Mesodermal cell (in vitro differentiated cells): Measurements from ENCODE around the gene MPP1.
"Not testable (repeated sequence)": the region's sequence is repeated elsewhere in the genome, so short reads cannot be mapped to it uniquely, and the experiment has no call there.

Experiments
- H3K27ac ChIP-seq: 2 replicates; pipeline ENCODE4 v1.7.0; 2013; ENCODE audit warnings: mild to moderate bottlenecking, low read depth, low read length, moderate library complexity; ENCODE audit not compliant: severe bottlenecking
- H3K36me3 ChIP-seq: 2 replicates; pipeline ENCODE4 v1.7.1; 2013; ENCODE audit warnings: mild to moderate bottlenecking, low read length, moderate library complexity; ENCODE audit not compliant: control insufficient read depth, insufficient read depth
- H3K4me1 ChIP-seq: one replicate; pipeline ENCODE4 v1.7.1; 2013; ENCODE audit warnings: mild to moderate bottlenecking, low read length; ENCODE audit not compliant: insufficient read depth, control insufficient read depth, poor library complexity, severe bottlenecking
- H3K4me3 ChIP-seq: 2 replicates; pipeline ENCODE4 v1.7.0; 2013; ENCODE audit warnings: low read length, control low read depth, mild to moderate bottlenecking; ENCODE audit not compliant: insufficient read depth, poor library complexity, severe bottlenecking; ENCODE audit errors: extremely low read depth
- H3K9me3 ChIP-seq: 2 replicates; pipeline ENCODE4 v1.7.1; 2013; ENCODE audit warnings: mild to moderate bottlenecking, low read length, moderate library complexity; ENCODE audit not compliant: control insufficient read depth
- WGBS, 2 experiments: methylation state at CpG; one replicate each; pipeline ENCODE4 v1.1.5; 2013; ENCODE audit warnings: missing lambda C conversion rate in 2 of 2; ENCODE audit not compliant: insufficient coverage in 2 of 2; 5-methylcytosine and 5-hydroxymethylcytosine counted together

Gene MPP1

GRCh38 chrX:154825586-154825985 lies 20.3 kb upstream of the MPP1 start:
- no CpG with 5 or more reads among the region's 3 CpGs for WGBS, 2 experiments
- not testable (repeated sequence) for H3K36me3 ChIP-seq, H3K9me3 ChIP-seq, H3K4me1 ChIP-seq, H3K4me3 ChIP-seq, H3K27ac ChIP-seq

DNA sequence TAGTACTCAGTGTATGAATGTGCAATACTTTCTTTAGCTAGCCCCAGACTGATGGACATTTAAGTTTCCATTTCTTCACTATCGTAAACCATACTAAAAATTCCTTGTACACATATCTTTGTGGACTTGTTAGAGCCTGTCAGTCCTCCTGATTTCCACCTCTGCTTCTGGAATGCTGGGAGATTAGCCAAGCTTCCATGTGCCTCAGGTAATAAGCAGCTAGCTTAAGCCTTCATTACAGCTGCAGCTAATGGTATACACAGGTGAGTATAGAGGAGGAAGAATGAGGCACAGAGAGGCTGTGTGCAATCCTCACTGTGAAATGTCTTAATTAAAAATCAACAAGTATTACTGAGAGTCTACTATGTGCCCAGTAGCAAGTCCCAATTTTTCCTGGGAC lies 19.4 kb upstream of the MPP1 start:
- Histone ChIP-seq H3K4me1 (no peaks in the 10 kb centered on the region), H3K36me3 (no peaks in the 10 kb centered on the region), H3K27ac (no peak overlapping the region), H3K9me3 (no peaks in the 10 kb centered on the region), H3K4me3 (no peak overlapping the region)
- WGBS, 2 experiments = no CpG with 5 or more reads among the region's 1 CpG

DNA sequence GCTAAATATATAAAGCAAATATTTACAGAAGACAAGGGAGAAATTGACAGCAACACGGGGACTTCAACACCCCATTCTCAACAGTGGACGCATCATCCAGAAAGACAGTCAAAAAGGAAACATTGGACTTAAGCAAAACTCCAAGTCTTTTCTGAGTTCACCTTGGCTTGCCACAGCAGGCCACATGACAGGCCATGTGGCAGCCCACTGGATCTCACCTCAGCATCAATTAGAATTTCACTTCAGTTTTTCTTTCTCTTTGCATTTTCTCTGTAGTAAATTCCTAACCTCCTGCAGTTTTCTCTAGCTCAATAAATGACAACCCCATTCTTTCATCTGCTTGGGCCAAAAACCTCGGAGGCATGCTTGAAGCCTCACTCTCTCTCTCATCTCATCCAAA lies 16.7 kb upstream of the MPP1 start:
- Histone ChIP-seq H3K9me3 (no peaks in the 10 kb centered on the region), H3K27ac (no peak overlapping the region), H3K4me1 (no peaks in the 10 kb centered on the region), H3K36me3 (no peaks in the 10 kb centered on the region), H3K4me3 (no peak overlapping the region)
- 79 to 80% methylated on average over 1 to 2 of the region's 3 CpGs for WGBS, 2 experiments

DNA sequence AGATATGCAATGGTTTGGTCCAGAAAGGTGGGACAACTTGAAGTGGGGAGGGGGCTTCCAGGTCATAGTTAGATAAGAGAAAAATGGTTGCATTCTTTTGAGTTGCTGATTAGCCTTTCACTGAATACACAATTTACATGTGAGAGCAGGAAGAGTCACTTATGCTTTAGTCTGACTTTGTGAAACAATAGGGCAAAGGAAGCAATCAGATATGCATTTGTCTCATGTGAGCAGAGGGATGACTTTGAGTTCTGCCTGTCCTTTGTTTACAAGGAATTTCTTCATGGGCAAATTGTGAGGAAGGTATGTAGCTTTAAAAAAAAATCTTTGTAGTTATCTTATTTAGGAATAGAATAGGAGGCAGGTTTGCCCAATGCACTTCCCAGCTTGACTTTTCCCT lies 16.2 kb upstream of the MPP1 start:
- H3K4me3 ChIP-seq = no peak overlapping the region
- H3K9me3 ChIP-seq = no peaks in the 10 kb centered on the region
- no peak overlapping the region for H3K27ac ChIP-seq
- no peaks in the 10 kb centered on the region for H3K36me3 ChIP-seq
- no peaks in the 10 kb centered on the region for H3K4me1 ChIP-seq

DNA sequence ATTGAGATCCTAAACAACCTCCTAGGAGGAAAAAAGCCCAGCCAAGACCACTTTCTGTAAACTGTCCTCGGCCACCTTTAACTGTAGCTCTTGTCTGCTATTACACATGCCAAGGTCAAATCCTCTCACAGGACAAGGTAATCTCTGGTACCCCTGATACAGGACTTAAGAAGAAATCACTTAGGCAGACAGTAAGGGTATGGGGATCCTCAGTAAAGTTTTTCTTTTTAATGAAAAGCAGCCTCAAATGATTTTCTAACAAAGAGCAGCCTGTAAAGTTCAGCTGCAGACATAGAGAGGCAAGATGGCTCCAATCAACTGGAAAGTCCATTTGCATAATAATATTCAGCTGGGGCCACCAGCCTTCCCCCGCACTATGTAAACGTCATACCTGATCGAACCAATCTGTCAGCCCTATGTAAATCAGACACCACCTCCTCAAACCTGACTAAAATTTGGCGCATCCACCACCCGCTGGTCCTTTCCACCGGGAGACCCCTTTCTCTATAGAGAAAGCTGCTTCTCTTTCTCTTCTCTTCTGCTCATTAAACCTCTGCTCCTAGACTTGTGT lies 14.6 kb upstream of the MPP1 start:
- WGBS, 2 experiments = 65 to 70% methylated on average over 2 to 5 of the region's 7 CpGs
- H3K4me3 ChIP-seq = no peak overlapping the region
- no peaks in the 10 kb centered on the region for H3K36me3 ChIP-seq
- no peak overlapping the region for H3K27ac ChIP-seq
- H3K9me3 ChIP-seq = no peaks in the 10 kb centered on the region
- H3K4me1 ChIP-seq = no peaks in the 10 kb centered on the region

DNA sequence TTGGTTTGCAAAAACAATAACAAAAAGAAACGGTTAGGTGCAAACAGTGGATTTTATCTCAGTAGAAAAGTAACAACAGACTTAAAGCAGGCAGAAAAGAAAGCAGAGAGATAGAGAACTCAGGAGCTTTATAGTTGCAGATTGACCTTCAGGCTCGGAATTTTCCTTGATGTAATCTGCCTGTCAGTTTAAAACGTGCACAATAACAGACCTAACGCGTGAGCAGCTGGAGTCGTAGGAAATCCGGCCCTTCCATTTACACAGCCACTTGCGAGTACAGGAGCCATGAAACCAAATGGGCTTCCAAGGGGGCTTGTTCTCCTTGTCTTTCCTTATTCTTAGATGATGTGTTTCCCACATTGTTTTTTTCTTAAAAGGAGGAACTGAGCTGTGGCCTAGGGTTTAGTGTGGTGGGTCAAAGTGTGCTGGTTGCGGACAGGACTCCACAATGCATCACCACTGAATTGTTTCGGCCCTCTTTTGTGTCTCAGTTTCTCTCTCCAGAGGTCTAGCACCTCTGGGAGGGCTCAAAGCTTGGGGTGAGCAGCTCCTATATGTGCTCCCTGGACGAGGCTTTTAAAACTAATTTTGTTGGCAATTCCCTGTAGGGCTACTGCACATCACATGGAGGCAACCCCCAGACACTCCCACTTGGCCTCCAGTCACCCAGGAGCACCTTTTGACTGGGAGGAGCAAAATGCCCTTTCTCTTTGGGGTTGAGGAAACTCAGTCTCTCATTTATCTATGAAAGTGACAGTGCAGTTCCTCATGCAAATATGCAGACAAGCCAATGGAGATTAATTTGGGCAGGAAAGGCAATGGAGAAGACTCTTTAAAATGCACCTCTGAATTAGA lies 13.9 kb upstream of the MPP1 start:
- Histone ChIP-seq H3K27ac (no peak overlapping the region), H3K36me3 (no peaks in the 10 kb centered on the region), H3K4me1 (no peaks in the 10 kb centered on the region), H3K9me3 (no peaks in the 10 kb centered on the region), H3K4me3 (no peak overlapping the region)
- WGBS, 2 experiments = 92 to 96% methylated on average over 5 to 7 of the region's 11 CpGs

DNA sequence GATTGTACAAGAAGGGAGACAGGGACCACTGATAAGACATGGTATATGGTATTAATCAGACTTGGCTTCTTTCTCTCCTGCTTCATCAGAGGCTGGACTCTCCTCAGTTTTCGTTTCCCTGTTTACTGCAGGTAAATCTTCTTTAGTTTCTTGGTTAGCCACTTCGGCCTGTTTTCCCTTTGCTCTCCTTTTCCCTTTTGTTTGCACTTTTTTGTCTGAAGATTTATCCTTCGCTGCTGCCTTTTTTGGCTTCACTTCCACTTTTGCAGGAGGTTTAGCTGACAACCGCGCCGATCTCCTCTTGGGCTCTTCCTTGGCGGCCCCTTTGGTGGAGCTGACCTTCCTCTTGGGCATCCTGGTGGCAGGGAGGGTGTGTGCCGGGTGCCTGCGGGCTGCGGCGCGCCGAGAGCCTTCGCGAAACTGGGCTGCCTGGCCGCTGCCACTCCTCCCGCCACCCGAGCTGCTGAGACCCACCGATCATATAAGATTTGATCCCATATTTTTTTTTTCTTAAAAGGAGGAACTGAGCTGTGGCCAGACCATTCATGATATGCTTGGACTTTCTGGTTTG lies 11.8 kb upstream of the MPP1 start:
- H3K27ac ChIP-seq, H3K4me3 ChIP-seq, H3K36me3 ChIP-seq, H3K9me3 ChIP-seq, H3K4me1 ChIP-seq: not testable (repeated sequence)
- WGBS, 2 experiments = 95 to 96% methylated on average over 4 to 13 of the region's 19 CpGs

GRCh38 chrX:154816326-154816898 lies 11.1 kb upstream of the MPP1 start:
- not testable (repeated sequence) for H3K9me3 ChIP-seq, H3K4me1 ChIP-seq, H3K4me3 ChIP-seq, H3K36me3 ChIP-seq, H3K27ac ChIP-seq
- WGBS, 2 experiments = 100% methylated on average over 1 of the region's 4 CpGs; no CpG with 5 or more reads in 1 of the 2 experiments

DNA sequence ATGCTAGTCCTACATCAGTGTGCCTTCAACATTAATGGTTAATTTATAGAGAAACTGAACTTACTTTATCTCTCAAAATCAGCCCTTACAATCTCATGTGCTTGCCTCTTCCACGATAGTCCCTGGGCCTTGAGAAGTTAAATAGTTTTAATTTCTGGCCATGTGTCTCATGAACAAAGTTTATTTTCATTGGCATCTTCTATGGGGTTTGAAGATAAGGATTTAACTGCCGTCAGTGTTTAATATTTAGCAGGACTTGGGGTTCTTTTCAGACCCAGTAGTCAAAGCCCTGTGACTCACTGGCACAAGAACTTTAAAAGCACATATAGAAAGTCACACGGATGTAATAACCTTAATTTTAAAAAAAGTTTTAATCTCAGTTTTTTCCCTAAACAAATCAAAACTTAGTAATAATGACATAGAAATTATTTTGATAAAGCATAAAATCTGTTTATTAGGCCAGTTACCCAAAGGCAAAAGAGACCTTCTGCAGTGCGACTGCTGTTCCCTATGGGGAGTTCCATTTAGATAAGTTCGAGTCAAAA lies 10.1 kb upstream of the MPP1 start:
- H3K9me3 ChIP-seq = no peaks in the 10 kb centered on the region
- no peaks in the 10 kb centered on the region for H3K4me1 ChIP-seq
- no peak overlapping the region for H3K4me3 ChIP-seq
- H3K36me3 ChIP-seq = no peaks in the 10 kb centered on the region
- H3K27ac ChIP-seq = no peak overlapping the region
- WGBS, 2 experiments = no CpG with 5 or more reads among the region's 5 CpGs

GRCh38 chrX:154813801-154814200 lies 8.5 kb upstream of the MPP1 start:
- Histone ChIP-seq H3K4me3 (no peak overlapping the region), H3K9me3 (no peaks in the 10 kb centered on the region), H3K36me3 (no peaks in the 10 kb centered on the region), H3K4me1 (no peaks in the 10 kb centered on the region), H3K27ac (no peak overlapping the region)
- WGBS, 2 experiments = no CpG with 5 or more reads among the region's 1 CpG
